SK-N-SH (cell line): ENCODE data around the gene RHOH. TPM values are rescaled to one million over a fixed set of nuclear protein-coding genes. Genes with fewer than 3 reads are reported as not detected.

Experiments used
- CTCF ChIA-PET: fragments of 300-600, 350-600 bp; formaldehyde crosslinking; extraction: SDS; loops from one replicate; lab custom pipeline; 2021; lab: Yijun Ruan, JAX
- POLR2A ChIA-PET: fragments of 350-600 bp; sonication (Branson Sonifier 250); formaldehyde crosslinking; extraction: SDS; loops from one replicate; lab custom pipeline; 2020; ENCODE audit warnings: antibody characterized with exemption, inconsistent platforms; lab: Yijun Ruan, JAX
- DNase-seq: peaks from one replicate; pipeline ENCODE4 v3.0.0; 2012
- H2AFZ ChIP-seq: fragments of 200-600 bp; sonication (generic); 2 replicates; pipeline ENCODE4 v1.8.1; 2016; ENCODE audit warnings: antibody characterized with exemption, mild to moderate bottlenecking, low read depth
- H3F3A ChIP-seq: fragments of 200-600 bp; sonication (generic); replicated peaks from 2 replicates; pipeline ENCODE3; 2016; ENCODE audit warnings: antibody characterized with exemption, mild to moderate bottlenecking; ENCODE audit not compliant: insufficient read depth
- H3K27ac ChIP-seq, 2 experiments: fragments of 200-500 bp in 1 of 2; fragments of 200-600 bp in 1 of 2; sonication (Bioruptor generic) in 1 of 2; sonication (generic), shearing (Covaris generic) in 1 of 2; 2 replicates each; pipeline versions ENCODE4 v1.5.1 to v1.6.1; 2014 to 2016; ENCODE audit warnings: low read depth in 2 of 2, inconsistent platforms in 1 of 2, low read length in 1 of 2, mild to moderate bottlenecking in 1 of 2, mixed read lengths in 1 of 2
- H3K27me3 ChIP-seq: fragments of 200-600 bp; sonication (generic), shearing (Covaris generic); 2 replicates; pipeline ENCODE4 v1.6.1; 2016; ENCODE audit warnings: mixed run types; ENCODE audit not compliant: insufficient read depth
- H3K36me3 ChIP-seq, 2 experiments: fragments of 200-500 bp in 1 of 2; fragments of 200-600 bp in 1 of 2; sonication (Bioruptor generic) in 1 of 2; sonication (generic) in 1 of 2; replicated peaks in 1 of 2; 2 replicates each; pipeline versions ENCODE3 to v1.5.1; 2014 to 2016; ENCODE audit warnings: low read length in 1 of 2, mild to moderate bottlenecking in 1 of 2; ENCODE audit not compliant: insufficient read depth in 2 of 2, control insufficient read depth in 1 of 2
- H3K4me1 ChIP-seq, 2 experiments: fragments of 200-500 bp in 1 of 2; fragments of 200-600 bp in 1 of 2; sonication (Bioruptor generic) in 1 of 2; sonication (generic), shearing (Covaris generic) in 1 of 2; 2 replicates each; pipeline versions ENCODE4 v1.5.1 to v1.6.1; 2014 to 2016; ENCODE audit warnings: low read depth in 1 of 2, low read length in 1 of 2, mixed run types in 1 of 2; ENCODE audit not compliant: insufficient read depth in 2 of 2, control insufficient read depth in 1 of 2
- H3K4me2 ChIP-seq: fragments of 200-600 bp; sonication (generic), shearing (Covaris generic); 2 replicates; pipeline ENCODE4 v1.6.1; 2017; ENCODE audit warnings: mixed run types
- H3K4me3 ChIP-seq, 2 experiments: fragments of 200-500 bp in 1 of 2; fragments of 200-600 bp in 1 of 2; sonication (Bioruptor generic) in 1 of 2; sonication (generic), shearing (Covaris generic) in 1 of 2; 2 replicates each; pipeline versions ENCODE4 v1.5.1 to v1.8.1; 2014 to 2016; ENCODE audit warnings: low read depth in 2 of 2, inconsistent platforms in 1 of 2, low read length in 1 of 2, mild to moderate bottlenecking in 1 of 2, mixed read lengths in 1 of 2, moderate library complexity in 1 of 2
- H3K79me2 ChIP-seq: fragments of 200-600 bp; sonication (generic); 2 replicates; pipeline ENCODE4 v1.8.1; 2017; ENCODE audit warnings: mild to moderate bottlenecking; ENCODE audit not compliant: insufficient read depth
- H3K9ac ChIP-seq: fragments of 200-600 bp; sonication (generic); 2 replicates; pipeline ENCODE4 v1.6.1; 2017; ENCODE audit warnings: mixed run types
- H3K9me2 ChIP-seq: fragments of 200-600 bp; sonication (generic); 2 replicates; pipeline ENCODE4 v1.6.1; 2017; ENCODE audit warnings: mixed run types
- H3K9me3 ChIP-seq: fragments of 200-600 bp; sonication (generic); 2 replicates; pipeline ENCODE4 v1.6.1; 2017; ENCODE audit warnings: mixed run types, mild to moderate bottlenecking, moderate library complexity
- H4K20me1 ChIP-seq: fragments of 200-600 bp; sonication (generic); 2 replicates; pipeline ENCODE4 v1.6.1; 2017; ENCODE audit warnings: mild to moderate bottlenecking, mixed run types; ENCODE audit not compliant: insufficient read depth
- ELF1 ChIP-seq: IDR thresholded peaks from 2 replicates; pipeline ENCODE4 v1.4.0; 2012
- EZH2phosphoT487 ChIP-seq: fragments of 200-600 bp; sonication (generic); IDR thresholded peaks from 2 replicates; pipeline ENCODE4 v1.6.1; 2017; ENCODE audit warnings: low read depth, mixed run types, mild to moderate bottlenecking, antibody characterized with exemption, moderate library complexity, borderline replicate concordance
- FOXJ3 ChIP-seq: sonication (generic); formaldehyde crosslinking; IDR thresholded peaks from 2 replicates; pipeline ENCODE4 v1.5.1; 2020; ENCODE audit warnings: mild to moderate bottlenecking, missing genetic modification reagents
- FOXM1 ChIP-seq: IDR thresholded peaks from 2 replicates; pipeline ENCODE4 v1.4.0; 2012; ENCODE audit warnings: low read depth, mild to moderate bottlenecking
- GATA2 ChIP-seq: sonication (generic); formaldehyde crosslinking; IDR thresholded peaks from 2 replicates; pipeline ENCODE4 v1.5.0; 2020; ENCODE audit warnings: mild to moderate bottlenecking, missing genetic modification reagents
- JUND ChIP-seq: IDR thresholded peaks from 2 replicates; pipeline ENCODE4 v1.4.0; 2012
- MEF2A ChIP-seq: IDR thresholded peaks from 2 replicates; pipeline ENCODE4 v1.4.0; 2012; ENCODE audit warnings: low read depth, borderline replicate concordance
- MXI1 ChIP-seq: IDR thresholded peaks from 2 replicates; pipeline ENCODE4 v1.6.1; 2012; ENCODE audit warnings: mild to moderate bottlenecking, low read depth, low read length, improper control_type of control experiment
- NFIC ChIP-seq: IDR thresholded peaks from 2 replicates; pipeline ENCODE4 v1.4.0; 2012; ENCODE audit warnings: borderline replicate concordance
- NRF1 ChIP-seq: IDR thresholded peaks from 2 replicates; pipeline ENCODE4 v1.6.1; 2012; ENCODE audit warnings: low read depth, mild to moderate bottlenecking, low read length
- RAD21 ChIP-seq: IDR thresholded peaks from 2 replicates; pipeline ENCODE4 v1.6.1; 2012; ENCODE audit warnings: mild to moderate bottlenecking, low read length
- RFX5 ChIP-seq: IDR thresholded peaks from 2 replicates; pipeline ENCODE4 v1.6.1; 2012; ENCODE audit warnings: mild to moderate bottlenecking, improper control_type of control experiment, low read length
- TEAD4 ChIP-seq: IDR thresholded peaks from 2 replicates; pipeline ENCODE4 v1.4.0; 2012; ENCODE audit warnings: mild to moderate bottlenecking, borderline replicate concordance; ENCODE audit not compliant: insufficient read depth
- YY1 ChIP-seq: IDR thresholded peaks from 2 replicates; pipeline ENCODE4 v1.4.0; 2012; ENCODE audit warnings: low read depth, mild to moderate bottlenecking
- WGBS: methylation state at CpG from one replicate; pipeline ENCODE4 v1.1.6; 2017; ENCODE audit warnings: low lambda C conversion rate; 5-methylcytosine and 5-hydroxymethylcytosine counted together
- polyA plus RNA-seq, 3 experiments: library from polyadenylated mRNA; depleted of rRNA; stranded (reverse); fragments of >200 nt; gene quantifications; 2 replicates each; pipeline ENCODE4 v1.2.3, GENCODE V29; 2012
- TF ChIP-seq, protein P1 (sequence below): IDR thresholded peaks from 2 replicates; pipeline ENCODE4 v1.4.0; 2012; ENCODE audit warnings: low read depth, borderline replicate concordance
- TF ChIP-seq, protein P2 (sequence below): fragments of 150-350 bp; IDR thresholded peaks from 2 replicates; pipeline ENCODE4 v1.6.1; 2017; ENCODE audit warnings: antibody characterized with exemption, low read length, low read depth, borderline replicate concordance
- TF ChIP-seq, protein P3 (sequence below): IDR thresholded peaks from 2 replicates; pipeline ENCODE4; 2012
- TF ChIP-seq, protein P4 (sequence below): IDR thresholded peaks from 2 replicates; pipeline ENCODE4 v1.4.0; 2012; ENCODE audit warnings: low read depth, borderline replicate concordance

RHOH gene
- polyA plus RNA-seq, 1 of the 3 experiments (the other 2 are of a cell fraction) = not detected

DNA sequence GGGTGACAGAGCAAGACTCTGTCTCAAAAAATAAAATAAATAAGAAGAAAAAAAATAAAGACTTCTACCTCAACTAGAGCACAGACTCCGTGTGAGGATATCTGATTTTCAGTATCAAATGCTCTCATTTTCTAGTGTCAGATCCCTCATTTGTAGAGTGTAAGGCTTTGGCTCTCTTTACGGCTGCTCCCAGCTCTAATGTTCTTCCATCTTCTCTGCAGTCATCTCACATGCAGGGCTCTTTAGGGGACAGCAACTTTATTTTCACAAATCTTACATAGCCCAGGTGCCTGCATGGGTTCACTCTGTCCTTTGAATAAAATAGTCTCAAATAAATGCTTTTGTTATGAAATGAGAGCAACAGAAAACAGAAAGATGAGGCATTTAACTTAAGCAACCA is 19.2 kb upstream of the RHOH start:
- Histone ChIP-seq H3K9ac (no peak overlapping the region), H3K79me2 (no peaks in the 10 kb centered on the region), H3K4me1 (peaks cover 0 to 10% of the 10 kb centered on the region in 2 experiments; a peak in 2 of 4 replicates), H3K9me3 (no peaks in the 10 kb centered on the region), H2AFZ (no peak overlapping the region), H3K4me3 (no peak overlapping the region), H3F3A (no peaks in the 10 kb centered on the region), H4K20me1 (no peaks in the 10 kb centered on the region), H3K9me2 (no peaks in the 10 kb centered on the region), H3K4me2 (no peak overlapping the region), H3K36me3 (no peaks in the 10 kb centered on the region), H3K27me3 (no peaks in the 10 kb centered on the region), H3K27ac (no peak overlapping the region)
- 88% methylated on average over 2 of the region's 2 CpGs for WGBS
- POLR2A ChIA-PET = no interaction called here
- no peak for DNase-seq
- TF ChIP-seq MXI1 = no peak
- no peak for TF ChIP-seq RAD21
- no peak for TF ChIP-seq RFX5
- TF ChIP-seq TEAD4 = no peak
- no peak for TF ChIP-seq ELF1
- CTCF ChIA-PET = no interaction called here

DNA sequence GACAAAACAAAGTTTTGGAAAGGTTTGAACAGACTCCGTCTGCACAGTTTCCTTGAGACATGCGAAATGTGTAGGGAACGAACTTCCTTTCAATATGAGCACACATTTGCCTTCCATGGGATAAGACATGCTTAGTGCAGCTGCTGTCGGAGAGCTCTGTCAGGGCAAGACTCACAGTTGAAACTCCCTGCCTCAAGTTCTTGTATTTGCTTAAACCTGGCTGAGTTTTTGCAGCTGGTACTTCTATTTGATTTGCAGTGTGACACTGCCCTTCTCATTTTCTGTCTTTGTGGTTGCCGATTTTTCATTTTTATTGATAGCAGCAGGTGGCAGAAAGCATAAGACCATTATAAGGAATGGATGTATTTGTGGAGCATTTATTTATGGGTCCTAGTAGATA is 18.2 kb upstream of the RHOH start:
- Histone ChIP-seq H3K9ac (no peak overlapping the region), H3K4me2 (no peak overlapping the region), H3K79me2 (no peaks in the 10 kb centered on the region), H2AFZ (no peak overlapping the region), H4K20me1 (no peaks in the 10 kb centered on the region), H3F3A (no peaks in the 10 kb centered on the region), H3K27ac (no peak overlapping the region), H3K4me1 (peaks cover 0 to 10% of the 10 kb centered on the region in 2 experiments; a peak in 2 of 4 replicates), H3K4me3 (no peak overlapping the region), H3K9me2 (no peaks in the 10 kb centered on the region), H3K9me3 (no peaks in the 10 kb centered on the region), H3K36me3 (no peaks in the 10 kb centered on the region), H3K27me3 (no peaks in the 10 kb centered on the region)
- no peak for TF ChIP-seq JUND
- TF ChIP-seq NFIC = no peak
- TF ChIP-seq YY1 = no peak
- no peak for TF ChIP-seq MEF2A
- TF ChIP-seq EZH2phosphoT487 = no peak
- TF ChIP-seq, protein P1, sequence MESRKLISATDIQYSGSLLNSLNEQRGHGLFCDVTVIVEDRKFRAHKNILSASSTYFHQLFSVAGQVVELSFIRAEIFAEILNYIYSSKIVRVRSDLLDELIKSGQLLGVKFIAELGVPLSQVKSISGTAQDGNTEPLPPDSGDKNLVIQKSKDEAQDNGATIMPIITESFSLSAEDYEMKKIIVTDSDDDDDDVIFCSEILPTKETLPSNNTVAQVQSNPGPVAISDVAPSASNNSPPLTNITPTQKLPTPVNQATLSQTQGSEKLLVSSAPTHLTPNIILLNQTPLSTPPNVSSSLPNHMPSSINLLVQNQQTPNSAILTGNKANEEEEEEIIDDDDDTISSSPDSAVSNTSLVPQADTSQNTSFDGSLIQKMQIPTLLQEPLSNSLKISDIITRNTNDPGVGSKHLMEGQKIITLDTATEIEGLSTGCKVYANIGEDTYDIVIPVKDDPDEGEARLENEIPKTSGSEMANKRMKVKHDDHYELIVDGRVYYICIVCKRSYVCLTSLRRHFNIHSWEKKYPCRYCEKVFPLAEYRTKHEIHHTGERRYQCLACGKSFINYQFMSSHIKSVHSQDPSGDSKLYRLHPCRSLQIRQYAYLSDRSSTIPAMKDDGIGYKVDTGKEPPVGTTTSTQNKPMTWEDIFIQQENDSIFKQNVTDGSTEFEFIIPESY = no peak
- no peak for TF ChIP-seq GATA2 (CRISPR knock-in tag)
- no peak for TF ChIP-seq MXI1
- TF ChIP-seq, protein P2, sequence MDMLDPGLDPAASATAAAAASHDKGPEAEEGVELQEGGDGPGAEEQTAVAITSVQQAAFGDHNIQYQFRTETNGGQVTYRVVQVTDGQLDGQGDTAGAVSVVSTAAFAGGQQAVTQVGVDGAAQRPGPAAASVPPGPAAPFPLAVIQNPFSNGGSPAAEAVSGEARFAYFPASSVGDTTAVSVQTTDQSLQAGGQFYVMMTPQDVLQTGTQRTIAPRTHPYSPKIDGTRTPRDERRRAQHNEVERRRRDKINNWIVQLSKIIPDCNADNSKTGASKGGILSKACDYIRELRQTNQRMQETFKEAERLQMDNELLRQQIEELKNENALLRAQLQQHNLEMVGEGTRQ = no peak
- no peak for TF ChIP-seq RAD21
- TF ChIP-seq, protein P3, sequence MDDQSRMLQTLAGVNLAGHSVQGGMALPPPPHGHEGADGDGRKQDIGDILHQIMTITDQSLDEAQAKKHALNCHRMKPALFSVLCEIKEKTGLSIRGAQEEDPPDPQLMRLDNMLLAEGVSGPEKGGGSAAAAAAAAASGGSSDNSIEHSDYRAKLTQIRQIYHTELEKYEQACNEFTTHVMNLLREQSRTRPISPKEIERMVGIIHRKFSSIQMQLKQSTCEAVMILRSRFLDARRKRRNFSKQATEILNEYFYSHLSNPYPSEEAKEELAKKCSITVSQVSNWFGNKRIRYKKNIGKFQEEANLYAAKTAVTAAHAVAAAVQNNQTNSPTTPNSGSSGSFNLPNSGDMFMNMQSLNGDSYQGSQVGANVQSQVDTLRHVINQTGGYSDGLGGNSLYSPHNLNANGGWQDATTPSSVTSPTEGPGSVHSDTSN = no peak
- TF ChIP-seq, protein P4, sequence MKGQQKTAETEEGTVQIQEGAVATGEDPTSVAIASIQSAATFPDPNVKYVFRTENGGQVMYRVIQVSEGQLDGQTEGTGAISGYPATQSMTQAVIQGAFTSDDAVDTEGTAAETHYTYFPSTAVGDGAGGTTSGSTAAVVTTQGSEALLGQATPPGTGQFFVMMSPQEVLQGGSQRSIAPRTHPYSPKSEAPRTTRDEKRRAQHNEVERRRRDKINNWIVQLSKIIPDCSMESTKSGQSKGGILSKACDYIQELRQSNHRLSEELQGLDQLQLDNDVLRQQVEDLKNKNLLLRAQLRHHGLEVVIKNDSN = no peak
- no peak for TF ChIP-seq FOXJ3
- TF ChIP-seq NRF1 = no peak
- no peak for TF ChIP-seq TEAD4
- TF ChIP-seq FOXM1 = no peak
- ChIA-PET POLR2A (no interaction called here), CTCF (interaction anchor here (0.6 to 1.0 kb wide), 2 partner anchors 52 to 147 kb away, joined by 3 read pairs; no protein-coding TSS in a partner anchor)
- WGBS = 74% methylated on average over 5 of the region's 5 CpGs
- DNase-seq = no peak
